ENCODE measurements around the gene TCF19.
"Not testable (repeated sequence)": the region's sequence is repeated elsewhere in the genome, so short reads cannot be mapped to it uniquely, and the experiment has no call there.

Gene TCF19

GRCh38 chr6:31180500-31180899 is 22.1 kb downstream of the TCF19 start:
- Histone ChIP-seq H2AFZ (ENCODE audit: low read depth, low read length) (no peak overlapping the region), H3K79me2 (ENCODE audit: low read length) (peaks cover 94% of the 10 kb centered on the region), H3K4me2 (ENCODE audit: low read length) (no peak overlapping the region), H3K27me3 (ENCODE audit: low read depth, low read length) (no peaks in the 10 kb centered on the region), H3K4me3 (ENCODE audit: low read length) (no peak overlapping the region), H3K4me1 (ENCODE audit: low read length) (peaks cover 37% of the 10 kb centered on the region), H3K27ac (ENCODE audit: low read length) (no peak overlapping the region), H3K9ac (ENCODE audit: low read length) (no peak overlapping the region), H3K9me3 (ENCODE audit: insufficient read depth, low read length) (no peaks in the 10 kb centered on the region), H4K20me1 (ENCODE audit: insufficient read depth, low read length) (peaks cover 22% of the 10 kb centered on the region), H3K36me3 (replicated peaks; ENCODE audit: low read depth, low read length) (peaks cover 8% of the 10 kb centered on the region)
- no peak for TF ChIP-seq EZH2phosphoT487 (IDR thresholded peaks at IDR 0.05; ENCODE audit: low read depth)
- TF ChIP-seq CTCF (IDR thresholded peaks at IDR 0.05; ENCODE audit: low read depth, low read length): no peak

GRCh38 chr6:31183287-31183686 is 24.9 kb downstream of the TCF19 start:
- Histone ChIP-seq H3K4me1 (ENCODE audit: low read length) (peaks cover 48% of the 10 kb centered on the region), H3K4me3 (ENCODE audit: low read length) (peak overlapping the region; percentile 92), H3K27ac (ENCODE audit: low read length) (peak overlapping the region; percentile 54; the same call in 1 of the 2 replicates), H4K20me1 (ENCODE audit: insufficient read depth, low read length) (peaks cover 11% of the 10 kb centered on the region; the same call in 1 of the 2 replicates), H3K4me2 (ENCODE audit: low read length) (peak overlapping the region; percentile 79), H3K9ac (ENCODE audit: low read length) (peak overlapping the region; percentile 99; the same call in 1 of the 2 replicates), H3K79me2 (ENCODE audit: low read length) (peaks cover 80% of the 10 kb centered on the region)
- not testable (repeated sequence) for H2AFZ ChIP-seq (ENCODE audit: low read depth, low read length); H3K36me3 ChIP-seq (replicated peaks; ENCODE audit: low read depth, low read length); H3K9me3 ChIP-seq (ENCODE audit: insufficient read depth, low read length); H3K27me3 ChIP-seq (ENCODE audit: low read depth, low read length)

GRCh38 chr6:31183859-31184258 is 25.5 kb downstream of the TCF19 start:
- H3K4me2 ChIP-seq (ENCODE audit: low read length): peak overlapping the region; percentile 79
- not testable (repeated sequence) for H2AFZ ChIP-seq (ENCODE audit: low read depth, low read length); H4K20me1 ChIP-seq (ENCODE audit: insufficient read depth, low read length); H3K9me3 ChIP-seq (ENCODE audit: insufficient read depth, low read length); H3K27me3 ChIP-seq (ENCODE audit: low read depth, low read length); H3K36me3 ChIP-seq (replicated peaks; ENCODE audit: low read depth, low read length)
- H3K4me1 ChIP-seq (ENCODE audit: low read length): peaks cover 42% of the 10 kb centered on the region
- H3K9ac ChIP-seq (ENCODE audit: low read length): peak overlapping the region; percentile 99
- H3K27ac ChIP-seq (ENCODE audit: low read length): peak overlapping the region; percentile 54
- peak overlapping the region; percentile 92 for H3K4me3 ChIP-seq (ENCODE audit: low read length)
- peaks cover 74% of the 10 kb centered on the region for H3K79me2 ChIP-seq (ENCODE audit: low read length)

- Histone ChIP-seq H3K4me1 (ENCODE audit: low read length) (peaks cover 36% of the 10 kb centered on the region), H3K4me2 (ENCODE audit: low read length) (peak overlapping the region; percentile 92), H3K9ac (ENCODE audit: low read length) (peak overlapping the region; percentile 99), H3K79me2 (ENCODE audit: low read length) (peaks cover 57% of the 10 kb centered on the region), H3K27ac (ENCODE audit: low read length) (peak overlapping the region; percentile 99), H3K4me3 (ENCODE audit: low read length) (peak overlapping the region; percentile 92)
- H3K9me3 ChIP-seq (ENCODE audit: insufficient read depth, low read length); H4K20me1 ChIP-seq (ENCODE audit: insufficient read depth, low read length); H2AFZ ChIP-seq (ENCODE audit: low read depth, low read length); H3K27me3 ChIP-seq (ENCODE audit: low read depth, low read length); H3K36me3 ChIP-seq (replicated peaks; ENCODE audit: low read depth, low read length): not testable (repeated sequence)
Observed at GRCh38 chr6:31185695-31186051, 27.3 kb downstream of the TCF19 start.

GRCh38 chr6:31186052-31186734 is 27.8 kb downstream of the TCF19 start:
- peaks cover 52% of the 10 kb centered on the region for H3K79me2 ChIP-seq (ENCODE audit: low read length)
- no peak overlapping the region for H2AFZ ChIP-seq (ENCODE audit: low read depth, low read length)
- peak overlapping the region; percentile 92 for H3K4me2 ChIP-seq (ENCODE audit: low read length)
- peak overlapping the region; percentile 92 for H3K4me3 ChIP-seq (ENCODE audit: low read length)
- H3K9me3 ChIP-seq (ENCODE audit: insufficient read depth, low read length): no peaks in the 10 kb centered on the region
- no peaks in the 10 kb centered on the region for H4K20me1 ChIP-seq (ENCODE audit: insufficient read depth, low read length)
- H3K27ac ChIP-seq (ENCODE audit: low read length): peak overlapping the region; percentile 99
- H3K27me3 ChIP-seq (ENCODE audit: low read depth, low read length): no peaks in the 10 kb centered on the region
- H3K36me3 ChIP-seq (replicated peaks; ENCODE audit: low read depth, low read length): no peaks in the 10 kb centered on the region
- TF ChIP-seq EZH2phosphoT487 (IDR thresholded peaks at IDR 0.05; ENCODE audit: low read depth) (no peak), CTCF (IDR thresholded peaks at IDR 0.05; ENCODE audit: low read depth, low read length) (no peak)
- peaks cover 38% of the 10 kb centered on the region for H3K4me1 ChIP-seq (ENCODE audit: low read length)
- H3K9ac ChIP-seq (ENCODE audit: low read length): peak overlapping the region; percentile 99

Measured in OCI-LY3 (cell line).